Caco-2 (cell line): ENCODE data around the gene BBC3. TPM values are rescaled to one million over a fixed set of nuclear protein-coding genes. Genes with fewer than 3 reads are reported as not detected.

Source experiments
- BruUV-seq: library from RNA; stranded (reverse); fragments of 400-500 nt; replicated peaks from 2 replicates; lab custom pipeline; 2021; lab: Mats Ljungman, UMichigan
- CTCF ChIA-PET: fragments of 300-600 bp; sonication (Branson Sonifier 250); formaldehyde crosslinking; loops from one replicate; lab custom pipeline; 2022; ENCODE audit warnings: antibody characterized with exemption; lab: Charles Lee
- POLR2A ChIA-PET: fragments of 300-600 bp; sonication (Branson Sonifier 250); formaldehyde crosslinking; loops from one replicate; lab custom pipeline; 2022; ENCODE audit warnings: antibody characterized with exemption; lab: Charles Lee
- DNase-seq, 2 experiments: peaks; one replicate each; pipeline versions ENCODE4 v3.0.0 to v3.0.0-alpha.2; 2020 to 2022
- H3K27me3 ChIP-seq: replicated peaks from 2 replicates; pipeline ENCODE4 v1.6.0; 2011; ENCODE audit warnings: low read length; ENCODE audit not compliant: control insufficient read depth, insufficient read depth
- H3K36me3 ChIP-seq: 2 replicates; pipeline ENCODE4 v1.5.1; 2011; ENCODE audit warnings: low read length; ENCODE audit not compliant: control insufficient read depth, insufficient read depth
- H3K4me1 ChIP-seq: fragments of 250-450 bp; sonication (Bioruptor Pico); 2 replicates; pipeline ENCODE4 v1.5.1; 2020; ENCODE audit warnings: mild to moderate bottlenecking
- H3K4me3 ChIP-seq: 2 replicates; pipeline ENCODE4 v1.5.1; 2011; ENCODE audit warnings: low read depth, mild to moderate bottlenecking, control low read depth, low read length
- H3K9me3 ChIP-seq: fragments of 250-450 bp; sonication (Bioruptor Pico); 2 replicates; pipeline ENCODE4 v1.5.1; 2020; ENCODE audit warnings: mild to moderate bottlenecking, moderate library complexity
- H3K27ac Mint-ChIP-seq: one replicate; pipeline ENCODE4 v1.8.0; 2022; ENCODE audit warnings: mixed read lengths; ENCODE audit not compliant: unreplicated experiment
- H3K27me3 Mint-ChIP-seq: one replicate; pipeline ENCODE4 v1.8.0; 2022; ENCODE audit warnings: mixed read lengths; ENCODE audit not compliant: insufficient read depth, unreplicated experiment
- H3K36me3 Mint-ChIP-seq: one replicate; pipeline ENCODE4 v1.8.0; 2022; ENCODE audit warnings: mild to moderate bottlenecking, mixed read lengths; ENCODE audit not compliant: insufficient read depth, unreplicated experiment
- H3K4me1 Mint-ChIP-seq: one replicate; pipeline ENCODE4 v1.8.0; 2022; ENCODE audit warnings: low read depth, mixed read lengths; ENCODE audit not compliant: unreplicated experiment
- H3K4me3 Mint-ChIP-seq: one replicate; pipeline ENCODE4 v1.8.0; 2022; ENCODE audit warnings: mild to moderate bottlenecking, moderate library complexity, mixed read lengths; ENCODE audit not compliant: unreplicated experiment
- H3K9me3 Mint-ChIP-seq: one replicate; pipeline ENCODE4 v1.8.0; 2022; ENCODE audit warnings: mixed read lengths; ENCODE audit not compliant: unreplicated experiment
- intact Hi-C: fragments of 100-400 bp; cut with micrococcal nuclease; formaldehyde crosslinking; loops from one replicate; pipeline ENCODE4 v1.10.0; 2022; ENCODE audit not compliant: unreplicated experiment
- total RNA-seq: library from RNA; stranded (reverse); gene quantifications from 2 replicates; pipeline ENCODE4 v1.2.3, GENCODE V29; 2022
- TF ChIP-seq, protein P1 (sequence below), 2 experiments: fragments of 200-600 bp in 1 of 2; IDR thresholded peaks; 1 replicate in 1 of 2; 2 replicates in 1 of 2; pipeline versions ENCODE4 v1.5.1 to v1.8.0; 2011 to 2022; ENCODE audit warnings: antibody characterized with exemption in 1 of 2, control low read depth in 1 of 2, inconsistent platforms in 1 of 2, low read depth in 1 of 2, low read length in 1 of 2, mild to moderate bottlenecking in 1 of 2, moderate library complexity in 1 of 2; ENCODE audit not compliant: insufficient read depth in 1 of 2, severe bottlenecking in 1 of 2, unreplicated experiment in 1 of 2

Gene BBC3
- total RNA-seq, 1 experiment from 2014 or later, result 10.5 TPM

DNA sequence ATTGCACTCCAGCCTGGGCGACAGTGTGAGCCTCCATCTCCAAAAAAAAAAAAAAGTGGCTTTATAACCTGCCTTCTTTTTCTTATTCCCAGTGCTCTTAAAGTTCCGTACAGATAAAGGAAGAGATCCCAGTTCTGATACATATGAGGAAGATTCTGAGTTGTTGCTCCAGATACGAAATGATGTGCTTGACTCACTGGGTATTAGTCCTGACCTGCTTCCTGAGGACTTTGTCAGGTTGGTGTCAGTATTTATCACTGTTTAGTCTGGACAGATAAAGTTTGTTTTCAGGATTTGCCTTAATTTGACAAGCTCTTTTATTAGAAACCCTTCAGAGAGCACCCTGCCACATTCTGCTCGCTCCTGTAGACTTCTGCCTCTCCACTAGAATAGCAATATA is 33.9 kb downstream of the BBC3 start:
- BruUV-seq, result no TSS peak
- intact Hi-C loops, result no loop called here
- ChIA-PET POLR2A (interaction anchor here (0.7 kb wide), 1 partner anchor 19 kb away, joined by 4 read pairs; no protein-coding TSS in a partner anchor), CTCF (no interaction called here)
- no peaks in the 10 kb centered on the region for H3K4me1 Mint-ChIP-seq
- no peak for DNase-seq
- no peaks in the 10 kb centered on the region for H3K9me3 Mint-ChIP-seq
- H3K36me3 Mint-ChIP-seq, result peaks cover 77% of the 10 kb centered on the region
- H3K4me3 Mint-ChIP-seq, result no peak overlapping the region
- no peaks in the 10 kb centered on the region for H3K27me3 ChIP-seq
- no peak overlapping the region for H3K27ac Mint-ChIP-seq
- H3K4me1 ChIP-seq, result no peaks in the 10 kb centered on the region
- TF ChIP-seq, protein P1, sequence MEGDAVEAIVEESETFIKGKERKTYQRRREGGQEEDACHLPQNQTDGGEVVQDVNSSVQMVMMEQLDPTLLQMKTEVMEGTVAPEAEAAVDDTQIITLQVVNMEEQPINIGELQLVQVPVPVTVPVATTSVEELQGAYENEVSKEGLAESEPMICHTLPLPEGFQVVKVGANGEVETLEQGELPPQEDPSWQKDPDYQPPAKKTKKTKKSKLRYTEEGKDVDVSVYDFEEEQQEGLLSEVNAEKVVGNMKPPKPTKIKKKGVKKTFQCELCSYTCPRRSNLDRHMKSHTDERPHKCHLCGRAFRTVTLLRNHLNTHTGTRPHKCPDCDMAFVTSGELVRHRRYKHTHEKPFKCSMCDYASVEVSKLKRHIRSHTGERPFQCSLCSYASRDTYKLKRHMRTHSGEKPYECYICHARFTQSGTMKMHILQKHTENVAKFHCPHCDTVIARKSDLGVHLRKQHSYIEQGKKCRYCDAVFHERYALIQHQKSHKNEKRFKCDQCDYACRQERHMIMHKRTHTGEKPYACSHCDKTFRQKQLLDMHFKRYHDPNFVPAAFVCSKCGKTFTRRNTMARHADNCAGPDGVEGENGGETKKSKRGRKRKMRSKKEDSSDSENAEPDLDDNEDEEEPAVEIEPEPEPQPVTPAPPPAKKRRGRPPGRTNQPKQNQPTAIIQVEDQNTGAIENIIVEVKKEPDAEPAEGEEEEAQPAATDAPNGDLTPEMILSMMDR (IDR thresholded peaks at IDR 0.05; ENCODE audit: insufficient read depth in 1 of 2, low read depth in 1 of 2, low read length in 1 of 2, severe bottlenecking in 1 of 2, unreplicated experiment in 1 of 2), result no peak
- H3K9me3 ChIP-seq, result no peaks in the 10 kb centered on the region
- H3K4me3 ChIP-seq, result no peak overlapping the region
- H3K27me3 Mint-ChIP-seq, result no peaks in the 10 kb centered on the region
- H3K36me3 ChIP-seq, result peaks cover 3% of the 10 kb centered on the region; the same call in 1 of the 2 replicates

DNA sequence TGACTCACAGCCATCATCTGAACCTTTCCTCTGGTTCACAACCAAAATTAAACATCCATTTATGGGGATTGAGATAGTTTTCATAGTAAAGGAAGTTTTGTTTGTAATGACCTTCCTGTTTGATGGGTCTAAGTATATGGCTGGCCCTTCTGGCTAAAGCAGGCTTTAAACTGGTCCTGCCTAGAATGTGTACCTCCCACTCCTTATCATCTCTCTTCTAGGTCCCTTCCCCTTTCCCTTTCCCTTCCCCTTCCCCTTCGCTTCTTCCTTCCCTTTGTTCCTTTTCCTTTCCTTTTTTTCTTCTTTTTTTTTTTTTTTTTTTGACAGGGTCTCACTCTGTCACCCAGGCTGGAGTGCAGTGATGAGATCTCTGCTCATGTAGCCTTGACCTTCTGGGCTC is 35.6 kb downstream of the BBC3 start:
- CTCF ChIA-PET, result no interaction called here
- DNase-seq, result no peak
- POLR2A ChIA-PET, result no interaction called here
- intact Hi-C loops, result no loop called here
- no peaks in the 10 kb centered on the region for H3K27me3 Mint-ChIP-seq
- H3K36me3 ChIP-seq, result peaks cover 5% of the 10 kb centered on the region; the same call in 1 of the 2 replicates
- H3K4me3 Mint-ChIP-seq, result no peak overlapping the region
- no peak overlapping the region for H3K4me3 ChIP-seq
- peaks cover under 1% of the 10 kb centered on the region for H3K4me1 Mint-ChIP-seq
- peaks cover 4% of the 10 kb centered on the region; the same call in 1 of the 2 replicates for H3K4me1 ChIP-seq
- H3K9me3 Mint-ChIP-seq, result no peaks in the 10 kb centered on the region
- TF ChIP-seq, protein P1 (IDR thresholded peaks at IDR 0.05; ENCODE audit: insufficient read depth in 1 of 2, low read depth in 1 of 2, low read length in 1 of 2, severe bottlenecking in 1 of 2, unreplicated experiment in 1 of 2), result no peak
- no TSS peak for BruUV-seq
- H3K27ac Mint-ChIP-seq, result no peak overlapping the region
- H3K9me3 ChIP-seq, result no peaks in the 10 kb centered on the region
- H3K36me3 Mint-ChIP-seq, result peaks cover 81% of the 10 kb centered on the region
- no peaks in the 10 kb centered on the region for H3K27me3 ChIP-seq

DNA sequence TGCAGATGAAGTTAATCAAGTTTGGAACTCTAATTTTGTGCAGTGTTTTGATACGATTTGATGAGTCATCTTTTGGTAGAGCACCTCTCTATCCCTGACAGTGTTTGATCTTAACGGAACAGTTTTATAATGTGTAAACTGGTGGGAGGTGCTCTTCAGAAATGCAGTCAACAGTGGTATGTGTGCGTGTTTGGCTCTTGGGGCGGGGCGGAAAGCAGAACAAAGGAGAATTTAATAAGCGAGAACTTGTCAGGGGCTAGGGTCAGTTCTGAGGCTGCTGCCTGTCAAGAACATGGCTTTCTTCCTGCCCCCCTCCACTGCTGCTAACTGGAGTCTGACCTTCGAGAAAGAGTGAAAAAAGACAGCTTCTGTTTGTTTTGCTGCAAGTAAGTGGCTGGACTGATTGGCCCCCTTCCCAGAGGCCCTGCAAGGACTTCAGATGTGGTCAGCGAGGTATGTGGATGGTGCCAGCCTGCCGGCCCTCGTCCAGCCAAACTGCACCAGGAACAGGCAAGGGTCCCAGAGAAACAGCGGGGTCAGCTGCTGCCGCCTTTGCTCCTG is 40.8 kb downstream of the BBC3 start:
- DNase-seq, result peak; percentile 70 to 76
- Histone ChIP-seq H3K4me1 (peaks cover 24% of the 10 kb centered on the region), H3K36me3 (peaks cover 4% of the 10 kb centered on the region; the same call in 1 of the 2 replicates), H3K27me3 (no peaks in the 10 kb centered on the region), H3K4me3 (no peak overlapping the region), H3K9me3 (no peaks in the 10 kb centered on the region)
- Mint-ChIP-seq H3K9me3 (no peaks in the 10 kb centered on the region), H3K4me1 (peaks cover 31% of the 10 kb centered on the region), H3K4me3 (peak overlapping the region; percentile 8), H3K36me3 (peaks cover 77% of the 10 kb centered on the region), H3K27me3 (no peaks in the 10 kb centered on the region), H3K27ac (peak overlapping the region; percentile 65)
- TF ChIP-seq, protein P1 (IDR thresholded peaks at IDR 0.05; ENCODE audit: insufficient read depth in 1 of 2, low read depth in 1 of 2, low read length in 1 of 2, severe bottlenecking in 1 of 2, unreplicated experiment in 1 of 2), result no peak
- no TSS peak for BruUV-seq
- intact Hi-C loops, result loop anchor here (5.0 kb wide), 1 partner anchor 33 kb away; no protein-coding TSS in a partner anchor
- ChIA-PET CTCF (interaction anchor here (1.0 to 1.8 kb wide), 3 partner anchors 20 to 54 kb away, joined by 6 to 8 read pairs (median 8); no protein-coding TSS in a partner anchor), POLR2A (no interaction called here)
